ENCODE data around the gene P3H1. TPM values are rescaled to one million over a fixed set of nuclear protein-coding genes. Genes with fewer than 3 reads are reported as not detected.

Gene P3H1
- total and polyA plus RNA-seq, 7 donors, result 1.8 to 23.3 (median 17.9) TPM

DNA sequence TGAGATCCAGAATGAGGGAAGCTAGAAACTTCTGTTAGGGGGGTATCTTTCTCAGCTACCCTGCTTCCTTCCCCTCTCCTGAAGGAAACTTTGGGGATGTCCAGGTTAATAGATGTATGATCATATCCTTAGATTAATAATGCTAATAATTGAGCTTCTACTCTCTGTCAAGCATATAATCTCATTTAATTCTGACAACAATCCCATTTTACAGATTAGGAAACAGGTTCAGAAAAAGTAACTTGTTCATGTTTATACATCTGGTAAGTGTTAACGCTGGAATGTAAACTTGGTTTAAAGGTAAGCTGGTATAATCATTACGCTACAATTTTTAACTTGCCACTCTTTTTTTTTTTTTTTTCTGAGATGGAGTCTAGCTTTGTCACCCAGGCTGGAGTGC lies 16.3 kb upstream of the P3H1 start:
- Histone ChIP-seq H3K4me3 (no peak overlapping the region), H3K27me3 (no peaks in the 10 kb centered on the region), H3K36me3 (peaks cover 0 to 21% (median 4%) of the 10 kb centered on the region in 4 donors), H3K9me3 (no peaks in the 10 kb centered on the region), H3K4me1 (peaks cover 0 to 11% (median 11%) of the 10 kb centered on the region in 4 donors), H3K27ac (no peak overlapping the region)
- TF ChIP-seq, protein P1, sequence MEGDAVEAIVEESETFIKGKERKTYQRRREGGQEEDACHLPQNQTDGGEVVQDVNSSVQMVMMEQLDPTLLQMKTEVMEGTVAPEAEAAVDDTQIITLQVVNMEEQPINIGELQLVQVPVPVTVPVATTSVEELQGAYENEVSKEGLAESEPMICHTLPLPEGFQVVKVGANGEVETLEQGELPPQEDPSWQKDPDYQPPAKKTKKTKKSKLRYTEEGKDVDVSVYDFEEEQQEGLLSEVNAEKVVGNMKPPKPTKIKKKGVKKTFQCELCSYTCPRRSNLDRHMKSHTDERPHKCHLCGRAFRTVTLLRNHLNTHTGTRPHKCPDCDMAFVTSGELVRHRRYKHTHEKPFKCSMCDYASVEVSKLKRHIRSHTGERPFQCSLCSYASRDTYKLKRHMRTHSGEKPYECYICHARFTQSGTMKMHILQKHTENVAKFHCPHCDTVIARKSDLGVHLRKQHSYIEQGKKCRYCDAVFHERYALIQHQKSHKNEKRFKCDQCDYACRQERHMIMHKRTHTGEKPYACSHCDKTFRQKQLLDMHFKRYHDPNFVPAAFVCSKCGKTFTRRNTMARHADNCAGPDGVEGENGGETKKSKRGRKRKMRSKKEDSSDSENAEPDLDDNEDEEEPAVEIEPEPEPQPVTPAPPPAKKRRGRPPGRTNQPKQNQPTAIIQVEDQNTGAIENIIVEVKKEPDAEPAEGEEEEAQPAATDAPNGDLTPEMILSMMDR (IDR thresholded peaks at IDR 0.05), result no peak
- TF ChIP-seq EP300 (IDR thresholded peaks at IDR 0.05) (no peak), POLR2A (IDR thresholded peaks at IDR 0.05) (no peak), POLR2AphosphoS5 (IDR thresholded peaks at IDR 0.05) (no peak)
- WGBS, 2 donors, result 96 to 98% methylated on average over 2 of the region's 2 CpGs
- intact Hi-C loops (cut with DNase I), result no loop called here
- no peak for DNase-seq

DNA sequence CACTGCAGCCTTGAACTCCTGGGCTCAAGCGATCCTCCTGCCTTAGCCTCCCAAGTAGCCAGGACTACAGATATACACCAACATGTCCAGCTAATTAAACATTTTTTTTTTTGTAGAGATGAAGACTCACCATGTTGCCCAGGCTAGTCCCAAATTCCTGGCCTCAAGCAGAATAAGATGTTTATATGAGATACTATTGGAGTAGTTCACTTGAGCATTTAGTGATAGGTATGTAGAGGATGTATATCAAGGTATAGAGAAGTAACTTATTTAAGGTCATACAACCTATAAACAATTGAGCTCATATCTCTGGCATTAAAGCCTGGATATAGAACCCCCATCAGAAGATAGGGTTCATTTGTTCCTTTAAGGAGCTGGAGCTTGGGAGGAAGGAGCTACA lies 13.3 kb upstream of the P3H1 start:
- TF ChIP-seq POLR2A (IDR thresholded peaks at IDR 0.05) (no peak), EP300 (IDR thresholded peaks at IDR 0.05) (no peak), POLR2AphosphoS5 (IDR thresholded peaks at IDR 0.05) (no peak)
- TF ChIP-seq, protein P1 (IDR thresholded peaks at IDR 0.05), result no peak
- Histone ChIP-seq H3K27ac (no peak overlapping the region), H3K9me3 (no peaks in the 10 kb centered on the region), H3K4me3 (no peak overlapping the region), H3K4me1 (peaks cover 0 to 5% (median 5%) of the 10 kb centered on the region in 4 donors), H3K27me3 (no peaks in the 10 kb centered on the region), H3K36me3 (peaks cover 12 to 48% (median 18%) of the 10 kb centered on the region in 4 donors)
- intact Hi-C loops (cut with DNase I), result no loop called here
- no peak for DNase-seq
- WGBS, 2 donors, result 99 to 100% methylated on average over 1 of the region's 1 CpG

DNA sequence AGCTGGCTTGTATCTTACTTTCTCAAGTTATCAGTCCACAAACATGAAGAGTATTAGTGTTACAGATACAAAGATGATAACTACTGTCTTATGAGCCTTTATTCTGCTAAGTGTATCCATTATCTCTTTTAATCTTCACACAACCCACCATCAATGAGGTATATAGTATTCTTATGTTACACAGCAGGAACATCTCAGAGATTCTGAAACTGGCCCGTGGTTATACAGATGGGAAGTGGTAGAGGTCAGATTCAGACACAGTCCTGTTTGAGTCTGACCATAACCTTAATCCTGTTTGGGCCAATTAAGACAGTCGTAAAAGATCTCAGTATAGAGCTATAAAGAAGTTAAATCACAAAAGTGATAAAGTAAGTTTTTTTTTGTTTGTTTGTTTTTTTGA lies 12.9 kb upstream of the P3H1 start:
- Histone ChIP-seq H3K27ac (no peak overlapping the region), H3K36me3 (peaks cover 16 to 53% (median 22%) of the 10 kb centered on the region in 4 donors), H3K4me1 (peaks cover 0 to under 1% (median under 1%) of the 10 kb centered on the region in 4 donors), H3K9me3 (no peaks in the 10 kb centered on the region), H3K27me3 (no peaks in the 10 kb centered on the region), H3K4me3 (no peak overlapping the region)
- intact Hi-C loops (cut with DNase I), result no loop called here
- no peak for DNase-seq
- no peak for TF ChIP-seq POLR2AphosphoS5 (IDR thresholded peaks at IDR 0.05)
- TF ChIP-seq POLR2A (IDR thresholded peaks at IDR 0.05), result no peak
- TF ChIP-seq, protein P1 (IDR thresholded peaks at IDR 0.05), result no peak
- TF ChIP-seq EP300 (IDR thresholded peaks at IDR 0.05), result no peak
- 26 to 62% methylated on average over 2 of the region's 2 CpGs for WGBS, 2 donors

DNA sequence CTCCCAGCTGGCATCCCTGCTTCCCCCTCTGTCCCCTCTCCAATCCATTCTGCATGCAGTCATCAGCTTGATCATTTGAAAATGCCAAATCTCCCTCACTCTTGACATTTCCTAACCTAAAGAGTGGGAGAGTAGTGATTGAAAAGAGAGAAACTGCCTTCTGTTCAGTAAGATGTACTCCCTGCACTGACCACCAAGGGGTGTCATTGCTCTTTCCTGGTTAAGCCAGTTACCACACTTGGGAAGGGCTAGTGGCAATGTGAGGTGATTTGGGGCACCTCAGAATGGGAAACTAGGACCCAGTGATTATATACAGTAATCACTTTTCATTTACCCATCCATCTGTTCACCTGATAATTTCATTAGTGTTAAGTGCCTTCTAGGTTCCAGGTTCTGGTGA lies 11.0 kb upstream of the P3H1 start:
- H3K27ac ChIP-seq, result no peak overlapping the region
- no peaks in the 10 kb centered on the region for H3K27me3 ChIP-seq
- no peak for DNase-seq
- H3K36me3 ChIP-seq, result peaks cover 17 to 67% (median 25%) of the 10 kb centered on the region in 4 donors
- TF ChIP-seq EP300 (IDR thresholded peaks at IDR 0.05), result no peak
- TF ChIP-seq, protein P1 (IDR thresholded peaks at IDR 0.05), result peak; percentile 14 to 61 (median 46)
- no peaks in the 10 kb centered on the region for H3K4me1 ChIP-seq
- H3K4me3 ChIP-seq, result no peak overlapping the region
- H3K9me3 ChIP-seq, result no peaks in the 10 kb centered on the region
- intact Hi-C loops (cut with DNase I), result no loop called here

DNA sequence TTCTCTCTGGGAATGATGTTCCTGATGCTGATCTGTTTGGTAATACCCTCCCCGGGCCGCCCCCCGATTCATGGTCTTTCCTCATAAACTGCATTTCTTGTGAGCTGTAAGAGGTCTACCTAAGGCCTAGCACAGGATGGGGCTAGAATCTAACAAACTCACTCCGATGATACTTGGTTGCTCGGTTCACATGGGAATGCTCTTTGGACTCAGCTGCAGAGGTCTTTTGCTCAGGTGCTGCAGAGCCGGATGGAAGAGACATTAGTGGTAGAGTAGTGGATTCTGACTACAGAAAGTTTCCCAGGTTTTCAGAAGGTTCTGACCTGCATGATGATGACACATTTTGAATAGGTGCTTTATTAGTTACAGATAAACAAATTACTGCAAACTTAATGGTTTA lies 9.7 kb upstream of the P3H1 start:
- Histone ChIP-seq H3K27me3 (no peaks in the 10 kb centered on the region), H3K27ac (no peak overlapping the region), H3K9me3 (no peaks in the 10 kb centered on the region), H3K4me1 (no peaks in the 10 kb centered on the region), H3K4me3 (no peak overlapping the region), H3K36me3 (peaks cover 17 to 63% (median 27%) of the 10 kb centered on the region in 4 donors)
- intact Hi-C loops (cut with DNase I), result no loop called here
- 94 to 96% methylated on average over 6 of the region's 6 CpGs for WGBS, 2 donors
- TF ChIP-seq EP300 (IDR thresholded peaks at IDR 0.05) (no peak), POLR2AphosphoS5 (IDR thresholded peaks at IDR 0.05) (no peak), POLR2A (IDR thresholded peaks at IDR 0.05) (no peak)
- TF ChIP-seq, protein P1 (IDR thresholded peaks at IDR 0.05), result no peak
- DNase-seq, result no peak
